ENCODE data around the gene ADAMTSL5. TPM values are rescaled to one million over a fixed set of nuclear protein-coding genes. Genes with fewer than 3 reads are reported as not detected.

Gene ADAMTSL5
- total and polyA plus RNA-seq, 2 of the 13 experiments (the other 11 are each of a cell fraction or from before 2014, with no cell fraction given), result 0.60 to 2.7 TPM

GRCh38 chr19:1490311-1491113 lies 22.3 kb downstream of the ADAMTSL5 start, which contains the start of gene PCSK4 (continued):
- peak; percentile 83 for TF ChIP-seq PATZ1 (CRISPR knock-in tag; IDR thresholded peaks at IDR 0.05)
- peak; percentile 36; the same call in 1 of the 2 replicates for TF ChIP-seq FOSL2 (CRISPR knock-in tag; IDR thresholded peaks at IDR 0.05)
- no peak for TF ChIP-seq ZNF891 (CRISPR knock-in tag; IDR thresholded peaks at IDR 0.05)
- TF ChIP-seq SRSF4 (IDR thresholded peaks at IDR 0.05; ENCODE audit: low read depth, low read length, poor library complexity, severe bottlenecking), result no peak
- peak; percentile 42; the same call in 1 of the 2 replicates for TF ChIP-seq BHLHE40 (IDR thresholded peaks at IDR 0.05; ENCODE audit: low read length)
- peak; percentile 98 for TF ChIP-seq PRDM10 (CRISPR knock-in tag; IDR thresholded peaks at IDR 0.05; ENCODE audit: low read depth)
- no peak; the same call in 1 of the 2 replicates for TF ChIP-seq ZNF501 (CRISPR knock-in tag; IDR thresholded peaks at IDR 0.05)
- TF ChIP-seq ZKSCAN1 (IDR thresholded peaks at IDR 0.05; ENCODE audit: low read length), result no peak
- TF ChIP-seq CEBPB (IDR thresholded peaks at IDR 0.05; ENCODE audit: borderline replicate concordance, low read depth, low read length), result peak; percentile 92
- no peak for TF ChIP-seq ETV6 (CRISPR knock-in tag; conservative IDR thresholded peaks at IDR 0.05)
- no peak for TF ChIP-seq HNRNPUL1 (IDR thresholded peaks at IDR 0.05; ENCODE audit: low read depth, low read length)
- TF ChIP-seq MED8 (CRISPR knock-in tag; IDR thresholded peaks at IDR 0.05; ENCODE audit: insufficient replicate concordance), result no peak
- TF ChIP-seq MEF2D (CRISPR knock-in tag; IDR thresholded peaks at IDR 0.05), result peak; percentile 21; the same call in 1 of the 2 replicates
- no peak for TF ChIP-seq AKNA (CRISPR knock-in tag; IDR thresholded peaks at IDR 0.05; ENCODE audit: borderline replicate concordance)
- no peak for TF ChIP-seq THYN1 (CRISPR knock-in tag; IDR thresholded peaks at IDR 0.05; ENCODE audit: borderline replicate concordance, low read depth)
- no peak for TF ChIP-seq HIC2 (CRISPR knock-in tag; IDR thresholded peaks at IDR 0.05; ENCODE audit: low read depth)

All from HepG2 (cell line).